Measurements from ENCODE around the gene CYRIA.

Gene CYRIA

DNA sequence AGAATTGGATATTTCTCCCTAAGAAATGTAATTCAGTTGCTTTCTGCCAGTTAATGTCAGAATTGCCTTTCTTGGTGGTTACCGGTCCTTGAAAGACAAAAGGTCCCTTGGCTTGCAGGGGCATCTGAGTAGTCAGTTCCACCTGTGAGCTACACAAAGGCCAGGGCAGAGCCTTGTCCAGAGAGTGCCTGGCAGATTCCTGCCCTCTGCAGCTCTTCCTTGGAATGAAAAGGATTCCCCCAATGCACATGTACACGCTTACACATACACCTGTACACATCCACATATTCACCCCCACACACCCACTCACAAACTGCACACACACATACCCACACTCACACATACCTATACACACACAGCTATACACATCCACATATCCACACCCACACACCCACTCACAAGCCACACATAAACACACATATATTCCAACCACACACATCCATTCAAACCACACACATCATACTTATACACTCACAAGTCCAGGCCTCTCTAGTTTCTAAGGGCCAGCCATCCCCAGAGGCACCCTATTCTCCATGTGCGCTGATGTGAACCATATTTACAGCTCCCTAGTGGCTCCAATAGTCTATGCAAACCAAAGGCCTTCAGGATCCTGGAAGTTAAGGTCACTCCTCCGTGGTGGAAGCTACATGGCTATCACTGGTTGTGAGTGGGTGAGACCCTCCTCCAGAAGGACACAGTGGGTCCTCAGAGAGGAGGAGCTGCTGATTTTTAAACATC, 9.6 kb downstream of the CYRIA start:
- no peaks in the 10 kb centered on the region for H3K9me3 ChIP-seq (ENCODE audit: control insufficient read depth, low read length)
- no peaks in the 10 kb centered on the region for H3K36me3 ChIP-seq (ENCODE audit: control insufficient read depth, insufficient read depth, low read length)
- H3K9ac ChIP-seq (ENCODE audit: low read length) = no peak overlapping the region
- no peaks in the 10 kb centered on the region for H3K27me3 ChIP-seq (ENCODE audit: control insufficient read depth, insufficient read depth, low read length)
- no peak overlapping the region for H3K4me3 ChIP-seq (ENCODE audit: low read length)
- H3K4me1 ChIP-seq (ENCODE audit: control insufficient read depth, insufficient read depth, low read length) = peaks cover 28% of the 10 kb centered on the region

- Histone ChIP-seq H3K4me1 (ENCODE audit: control insufficient read depth, insufficient read depth, low read length) (peaks cover 35% of the 10 kb centered on the region), H3K36me3 (ENCODE audit: control insufficient read depth, insufficient read depth, low read length) (no peaks in the 10 kb centered on the region), H3K4me3 (ENCODE audit: low read length) (no peak overlapping the region), H3K9ac (ENCODE audit: low read length) (no peak overlapping the region), H3K27me3 (ENCODE audit: control insufficient read depth, insufficient read depth, low read length) (no peaks in the 10 kb centered on the region), H3K9me3 (ENCODE audit: control insufficient read depth, low read length) (no peaks in the 10 kb centered on the region)
These were observed 10.2 kb downstream of the CYRIA start for GRCh38 chr2:16655445-16655837.

- H3K9ac ChIP-seq (ENCODE audit: low read length) = no peak overlapping the region
- H3K36me3 ChIP-seq (ENCODE audit: control insufficient read depth, insufficient read depth, low read length) = no peaks in the 10 kb centered on the region
- no peaks in the 10 kb centered on the region for H3K27me3 ChIP-seq (ENCODE audit: control insufficient read depth, insufficient read depth, low read length)
- no peaks in the 10 kb centered on the region for H3K9me3 ChIP-seq (ENCODE audit: control insufficient read depth, low read length)
- H3K4me1 ChIP-seq (ENCODE audit: control insufficient read depth, insufficient read depth, low read length) = peaks cover 40% of the 10 kb centered on the region
- no peak overlapping the region for H3K4me3 ChIP-seq (ENCODE audit: low read length)
These were observed 10.7 kb downstream of the CYRIA start for GRCh38 chr2:16654833-16655444.

DNA sequence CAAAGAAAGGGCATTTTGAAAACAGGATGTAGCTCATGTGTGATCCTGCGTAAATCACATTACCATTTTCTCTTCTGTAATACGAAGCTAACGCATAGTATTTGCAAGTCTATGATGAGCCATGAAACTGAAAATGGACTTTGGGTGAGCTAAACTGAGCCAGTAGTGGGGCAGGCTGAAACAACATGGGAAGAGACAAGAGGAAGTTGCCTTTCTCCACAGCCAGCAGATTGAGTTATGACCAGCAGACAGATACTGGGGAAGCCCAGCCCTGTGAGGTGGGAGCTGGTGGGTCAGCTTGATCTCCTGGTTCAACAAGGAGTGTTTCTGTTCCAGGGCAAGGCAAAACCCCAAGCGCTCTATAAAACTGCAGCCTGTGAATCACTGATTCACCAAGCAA, 11.8 kb downstream of the CYRIA start:
- H3K4me1 ChIP-seq (ENCODE audit: control insufficient read depth, insufficient read depth, low read length) = peaks cover 46% of the 10 kb centered on the region
- no peaks in the 10 kb centered on the region for H3K9me3 ChIP-seq (ENCODE audit: control insufficient read depth, low read length)
- H3K36me3 ChIP-seq (ENCODE audit: control insufficient read depth, insufficient read depth, low read length) = no peaks in the 10 kb centered on the region
- H3K27me3 ChIP-seq (ENCODE audit: control insufficient read depth, insufficient read depth, low read length) = no peaks in the 10 kb centered on the region
- H3K9ac ChIP-seq (ENCODE audit: low read length) = no peak overlapping the region
- H3K4me3 ChIP-seq (ENCODE audit: low read length) = no peak overlapping the region

GRCh38 chr2:16653083-16653375, 12.6 kb downstream of the CYRIA start:
- H3K9me3 ChIP-seq (ENCODE audit: control insufficient read depth, low read length) = no peaks in the 10 kb centered on the region
- H3K36me3 ChIP-seq (ENCODE audit: control insufficient read depth, insufficient read depth, low read length) = no peaks in the 10 kb centered on the region
- no peaks in the 10 kb centered on the region for H3K27me3 ChIP-seq (ENCODE audit: control insufficient read depth, insufficient read depth, low read length)
- no peak overlapping the region for H3K4me3 ChIP-seq (ENCODE audit: low read length)
- H3K4me1 ChIP-seq (ENCODE audit: control insufficient read depth, insufficient read depth, low read length) = peaks cover 46% of the 10 kb centered on the region
- no peak overlapping the region for H3K9ac ChIP-seq (ENCODE audit: low read length)

DNA sequence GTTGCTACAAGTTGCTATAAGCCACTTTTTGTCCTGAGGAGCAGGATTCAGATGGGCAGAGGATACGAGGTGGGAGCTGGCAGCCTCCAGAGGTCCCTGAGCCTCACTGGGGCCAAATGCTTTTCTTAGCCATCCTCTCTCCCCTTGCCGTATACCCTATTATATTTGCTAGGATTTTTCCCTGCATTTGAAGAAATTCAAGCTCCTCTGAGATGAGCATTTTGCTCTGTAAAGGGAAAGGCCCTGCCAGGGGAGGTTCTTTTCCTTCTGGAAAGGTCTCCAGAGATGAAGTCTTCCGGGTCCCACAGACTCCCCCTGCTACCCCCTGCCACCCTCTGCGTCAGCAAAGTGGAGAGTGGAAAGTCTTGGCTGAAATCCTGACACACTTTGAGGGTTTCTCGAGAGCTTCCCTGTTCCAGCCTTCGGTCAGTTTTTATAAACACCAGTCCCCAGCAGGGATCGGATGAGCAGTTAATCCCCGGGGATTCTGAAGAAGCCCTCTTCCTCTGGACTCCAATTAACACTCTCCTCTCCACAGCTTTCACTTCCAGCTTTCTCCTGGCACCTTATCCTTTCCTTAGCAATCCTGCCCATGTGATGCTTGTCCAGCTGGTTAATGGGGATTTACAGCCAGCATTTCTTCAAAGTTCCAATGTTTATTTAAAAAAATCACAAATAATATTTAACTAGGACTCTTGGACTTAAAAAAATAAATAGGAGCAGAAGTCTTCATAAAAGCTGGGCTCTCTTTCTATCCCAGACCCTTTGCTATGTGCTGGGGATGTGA, 13.1 kb downstream of the CYRIA start:
- peaks cover 46% of the 10 kb centered on the region for H3K4me1 ChIP-seq (ENCODE audit: control insufficient read depth, insufficient read depth, low read length)

GRCh38 chr2:16650287-16651249, 15.1 kb downstream of the CYRIA start:
- Histone ChIP-seq H3K9ac (ENCODE audit: low read length) (peak overlapping the region; percentile 48), H3K4me3 (ENCODE audit: low read length) (no peak overlapping the region)

More for the DNA sequence above, 13.1 kb downstream of the CYRIA start:
- Histone ChIP-seq H3K4me3 (ENCODE audit: low read length) (no peak overlapping the region), H3K9me3 (ENCODE audit: control insufficient read depth, low read length) (no peaks in the 10 kb centered on the region), H3K9ac (ENCODE audit: low read length) (no peak overlapping the region), H3K27me3 (ENCODE audit: control insufficient read depth, insufficient read depth, low read length) (no peaks in the 10 kb centered on the region), H3K36me3 (ENCODE audit: control insufficient read depth, insufficient read depth, low read length) (no peaks in the 10 kb centered on the region)

DNA sequence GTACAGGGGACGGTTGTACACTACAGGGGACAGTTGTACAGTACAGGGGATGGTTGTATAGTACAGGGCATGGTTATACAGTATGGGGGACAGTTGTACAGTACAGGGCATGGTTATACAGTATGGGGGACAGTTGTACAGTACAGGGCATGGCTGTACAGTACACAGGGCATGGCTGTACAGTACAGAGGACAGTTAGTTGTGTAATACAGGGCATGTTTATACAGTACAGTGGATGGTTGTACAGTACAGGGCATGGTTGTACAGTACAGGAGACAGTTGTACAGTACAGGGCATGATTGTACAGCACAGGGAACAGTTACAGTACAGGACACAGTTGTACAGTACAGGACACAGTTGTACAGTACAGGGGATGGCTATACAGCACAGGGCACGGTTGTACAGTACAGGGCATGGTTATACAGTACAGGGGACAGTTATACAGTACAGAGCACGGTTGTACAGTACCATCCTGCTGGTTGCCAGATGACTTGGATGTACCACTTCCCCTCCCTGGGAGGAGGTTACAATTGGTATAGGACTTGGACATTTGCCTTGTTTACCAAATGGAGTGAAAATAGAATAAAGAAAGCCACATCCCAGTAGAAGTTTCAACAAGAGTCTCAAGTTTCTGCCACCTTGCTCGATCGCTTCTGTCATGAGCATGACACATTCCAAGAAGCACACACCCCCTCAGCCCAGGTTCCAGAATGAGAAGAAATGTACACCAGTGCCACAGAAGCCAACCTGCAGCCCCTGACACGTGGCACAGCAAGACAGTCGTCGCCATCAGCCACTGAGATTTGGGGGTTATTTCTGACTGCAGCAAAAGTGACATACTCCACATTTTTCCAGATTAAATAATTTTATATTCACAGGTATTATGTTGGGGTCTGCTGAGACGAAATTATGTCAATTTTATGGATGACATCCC, 16.0 kb downstream of the CYRIA start:
- H3K27me3 ChIP-seq (ENCODE audit: control insufficient read depth, insufficient read depth, low read length) = no peaks in the 10 kb centered on the region
- no peaks in the 10 kb centered on the region for H3K36me3 ChIP-seq (ENCODE audit: control insufficient read depth, insufficient read depth, low read length)
- H3K4me3 ChIP-seq (ENCODE audit: low read length) = no peak overlapping the region
- H3K9ac ChIP-seq (ENCODE audit: low read length) = no peak overlapping the region
- H3K4me1 ChIP-seq (ENCODE audit: control insufficient read depth, insufficient read depth, low read length) = peaks cover 46% of the 10 kb centered on the region
- H3K9me3 ChIP-seq (ENCODE audit: control insufficient read depth, low read length) = no peaks in the 10 kb centered on the region

More at GRCh38 chr2:16650287-16651249, 15.1 kb downstream of the CYRIA start:
- H3K4me1 ChIP-seq (ENCODE audit: control insufficient read depth, insufficient read depth, low read length) = peaks cover 42% of the 10 kb centered on the region
- no peaks in the 10 kb centered on the region for H3K27me3 ChIP-seq (ENCODE audit: control insufficient read depth, insufficient read depth, low read length)
- H3K9me3 ChIP-seq (ENCODE audit: control insufficient read depth, low read length) = no peaks in the 10 kb centered on the region
- no peaks in the 10 kb centered on the region for H3K36me3 ChIP-seq (ENCODE audit: control insufficient read depth, insufficient read depth, low read length)

DNA sequence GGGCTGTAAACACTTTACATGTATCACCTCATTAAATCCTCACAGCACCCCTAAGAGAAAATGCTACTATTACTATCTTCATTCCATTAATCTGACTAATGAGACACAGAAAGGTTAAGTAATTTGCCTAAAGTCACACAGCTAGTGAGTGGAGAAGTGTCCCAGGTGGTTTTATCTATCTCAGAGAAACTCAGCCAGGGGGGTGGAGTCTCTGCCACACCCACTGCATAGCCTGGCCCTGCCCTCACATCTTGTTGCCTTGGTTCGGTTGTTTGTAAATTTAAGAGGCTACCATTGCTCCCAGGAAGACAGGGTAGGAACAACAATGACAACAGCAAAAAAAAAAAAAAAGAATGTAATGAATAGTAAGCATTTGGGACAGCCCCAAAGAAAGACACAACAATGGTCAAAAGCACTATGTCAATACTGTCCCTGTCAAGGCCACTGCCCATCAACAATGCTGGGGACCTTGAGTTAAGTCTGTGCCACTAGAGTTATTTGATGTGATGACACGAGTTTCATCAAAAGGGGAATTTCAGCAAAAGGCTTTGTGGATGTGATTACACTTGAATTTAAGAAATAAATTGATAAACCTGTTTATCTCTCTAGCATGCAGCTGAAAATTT, 17.5 kb downstream of the CYRIA start:
- no peak overlapping the region for H3K9ac ChIP-seq (ENCODE audit: low read length)
- H3K9me3 ChIP-seq (ENCODE audit: control insufficient read depth, low read length) = no peaks in the 10 kb centered on the region
- no peaks in the 10 kb centered on the region for H3K27me3 ChIP-seq (ENCODE audit: control insufficient read depth, insufficient read depth, low read length)
- no peaks in the 10 kb centered on the region for H3K36me3 ChIP-seq (ENCODE audit: control insufficient read depth, insufficient read depth, low read length)
- peaks cover 37% of the 10 kb centered on the region for H3K4me1 ChIP-seq (ENCODE audit: control insufficient read depth, insufficient read depth, low read length)
- H3K4me3 ChIP-seq (ENCODE audit: low read length) = no peak overlapping the region

- H3K9me3 ChIP-seq (ENCODE audit: control insufficient read depth, low read length) = no peaks in the 10 kb centered on the region
- no peak overlapping the region for H3K4me3 ChIP-seq (ENCODE audit: low read length)
- no peaks in the 10 kb centered on the region for H3K36me3 ChIP-seq (ENCODE audit: control insufficient read depth, insufficient read depth, low read length)
- no peak overlapping the region for H3K9ac ChIP-seq (ENCODE audit: low read length)
- H3K27me3 ChIP-seq (ENCODE audit: control insufficient read depth, insufficient read depth, low read length) = no peaks in the 10 kb centered on the region
- H3K4me1 ChIP-seq (ENCODE audit: control insufficient read depth, insufficient read depth, low read length) = peaks cover 21% of the 10 kb centered on the region
These were observed 19.7 kb downstream of the CYRIA start for GRCh38 chr2:16645775-16646559.
